Neural progenitor cell (in vitro differentiated cells): ENCODE data around the gene GDPD4.

Source experiments
- CTCF ChIP-seq: fragments of 200-600 bp; sonication (generic); IDR thresholded peaks from 2 replicates; pipeline ENCODE4 v1.5.1; 2017; ENCODE audit warnings: antibody characterized with exemption, mild to moderate bottlenecking
- EZH2 ChIP-seq: fragments of 200-600 bp; sonication (generic); IDR thresholded peaks from 2 replicates; pipeline ENCODE4 v1.6.1; 2017; ENCODE audit warnings: antibody characterized with exemption, mild to moderate bottlenecking, moderate library complexity
- EZH2phosphoT487 ChIP-seq: fragments of 200-600 bp; sonication (generic); IDR thresholded peaks from 2 replicates; pipeline ENCODE4 v1.6.1; 2017; ENCODE audit warnings: antibody characterized with exemption

DNA sequence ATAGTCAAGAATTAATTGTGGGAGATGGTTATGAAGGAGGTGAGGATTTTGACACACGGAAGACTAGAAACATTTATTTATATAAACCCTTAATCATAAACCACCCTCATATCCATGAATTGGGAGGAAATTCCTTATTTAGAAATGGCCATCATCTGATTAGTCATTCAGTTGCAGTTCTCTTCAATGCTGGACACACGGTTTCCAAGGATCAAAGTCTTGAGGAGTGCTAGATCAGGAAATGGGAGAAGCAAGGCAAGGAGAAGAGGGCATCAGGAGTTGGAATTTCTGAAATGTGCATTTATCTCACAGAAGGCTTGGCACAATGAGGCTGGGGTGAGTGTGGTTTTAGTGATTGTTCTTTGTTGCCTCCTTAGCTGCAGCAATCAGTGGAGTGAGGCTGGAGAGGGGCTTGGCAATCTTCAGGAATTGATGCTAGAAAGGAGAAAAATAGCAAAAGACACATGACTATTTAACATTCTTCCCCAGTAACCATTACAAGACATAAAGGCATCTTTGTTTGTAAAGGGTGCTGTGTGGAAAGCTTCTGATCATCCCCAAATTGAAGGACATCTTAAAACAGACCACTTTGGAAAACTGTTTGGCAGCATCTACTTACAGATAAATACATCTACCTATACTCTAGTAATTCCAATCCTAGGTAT lies 21.6 kb upstream of the GDPD4 start:
- TF ChIP-seq CTCF (no peak), EZH2 (no peak), EZH2phosphoT487 (no peak)
